ENCODE measurements around the gene ZNF669. TPM values are rescaled to one million over a fixed set of nuclear protein-coding genes. Genes with fewer than 3 reads are reported as not detected.
A peak's percentile ranks its signal among the peaks of the same experiment; 100 is the strongest.

The ZNF669 gene
- total RNA-seq, 1 donor from 2014 or later, result 0.64 TPM

- no peak for DNase-seq (ENCODE audit: low spot score in 2 of 2)
- no peaks in the 10 kb centered on the region for H3K27me3 ChIP-seq
- intact Hi-C loops (cut with DNase I), result no loop called here
- no peak overlapping the region for H3K4me3 ChIP-seq
- no peak overlapping the region for H3K27ac ChIP-seq
- TF ChIP-seq CTCF (IDR thresholded peaks at IDR 0.05), result no peak
- H3K36me3 ChIP-seq, result no peaks in the 10 kb centered on the region
- H3K4me1 ChIP-seq, result no peaks in the 10 kb centered on the region
- peaks cover 0 to under 1% of the 10 kb centered on the region in 2 donors for H3K9me3 ChIP-seq
Measured at GRCh38 chr1:247088967-247089366, 15.2 kb downstream of the ZNF669 start.

DNA sequence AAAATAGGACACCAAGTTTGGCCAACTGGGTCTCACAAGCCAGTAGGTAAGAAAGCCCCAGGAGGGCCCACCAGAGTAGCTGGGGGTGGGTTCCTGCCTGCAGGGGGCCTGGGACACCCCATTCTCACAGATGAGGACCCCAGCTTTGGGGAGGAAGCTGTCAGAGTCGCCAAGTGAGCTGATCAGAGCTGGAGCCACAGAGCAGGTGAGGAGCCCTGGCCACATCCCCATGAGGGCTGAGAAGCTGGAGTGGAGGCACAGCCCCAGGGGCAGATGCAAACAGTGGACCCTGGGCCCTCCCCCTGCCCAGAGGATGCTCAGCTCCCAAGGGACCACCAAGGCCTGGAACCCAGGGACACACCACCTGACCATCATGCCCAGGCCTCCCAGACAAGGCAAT, 16.9 kb downstream of the ZNF669 start:
- Histone ChIP-seq H3K27me3 (no peaks in the 10 kb centered on the region), H3K27ac (no peak overlapping the region), H3K36me3 (no peaks in the 10 kb centered on the region), H3K9me3 (no peaks in the 10 kb centered on the region), H3K4me1 (no peaks in the 10 kb centered on the region), H3K4me3 (no peak overlapping the region)
- intact Hi-C loops (cut with DNase I), result no loop called here
- TF ChIP-seq CTCF (IDR thresholded peaks at IDR 0.05), result no peak
- DNase-seq (ENCODE audit: low spot score in 2 of 2), result no peak

DNA sequence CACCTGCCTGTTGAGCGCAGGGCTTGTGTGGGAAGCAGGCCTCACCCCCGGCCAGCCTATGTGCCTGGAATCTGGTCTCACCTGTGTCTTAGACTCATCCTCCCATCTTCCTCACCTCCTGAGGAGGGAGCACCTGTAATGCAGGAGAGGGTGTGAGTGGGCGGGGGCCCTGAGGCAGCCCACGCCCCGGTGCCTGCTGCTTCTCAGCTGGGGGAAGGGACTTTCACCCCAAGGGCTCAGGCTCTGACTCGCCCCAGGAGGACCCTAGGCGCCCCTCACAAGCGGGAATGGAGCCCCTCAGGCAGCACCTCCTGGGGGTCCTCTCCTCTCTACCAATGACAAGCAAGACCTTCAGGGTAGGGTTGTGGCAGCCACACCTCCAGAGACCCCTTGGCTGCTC, 18.8 kb downstream of the ZNF669 start:
- no peak for TF ChIP-seq CTCF (IDR thresholded peaks at IDR 0.05)
- Histone ChIP-seq H3K4me3 (no peak overlapping the region), H3K4me1 (no peaks in the 10 kb centered on the region), H3K9me3 (no peaks in the 10 kb centered on the region), H3K36me3 (no peaks in the 10 kb centered on the region), H3K27ac (no peak overlapping the region), H3K27me3 (no peaks in the 10 kb centered on the region)
- no peak for DNase-seq (ENCODE audit: low spot score in 2 of 2)
- intact Hi-C loops (cut with DNase I), result no loop called here

GRCh38 chr1:247084771-247085170, 19.4 kb downstream of the ZNF669 start:
- Histone ChIP-seq H3K4me1 (no peaks in the 10 kb centered on the region), H3K36me3 (no peaks in the 10 kb centered on the region), H3K27ac (no peak overlapping the region), H3K9me3 (no peaks in the 10 kb centered on the region), H3K27me3 (no peaks in the 10 kb centered on the region), H3K4me3 (no peak overlapping the region)
- DNase-seq (ENCODE audit: low spot score in 2 of 2), result no peak
- TF ChIP-seq CTCF (IDR thresholded peaks at IDR 0.05), result no peak
- intact Hi-C loops (cut with DNase I), result no loop called here

DNA sequence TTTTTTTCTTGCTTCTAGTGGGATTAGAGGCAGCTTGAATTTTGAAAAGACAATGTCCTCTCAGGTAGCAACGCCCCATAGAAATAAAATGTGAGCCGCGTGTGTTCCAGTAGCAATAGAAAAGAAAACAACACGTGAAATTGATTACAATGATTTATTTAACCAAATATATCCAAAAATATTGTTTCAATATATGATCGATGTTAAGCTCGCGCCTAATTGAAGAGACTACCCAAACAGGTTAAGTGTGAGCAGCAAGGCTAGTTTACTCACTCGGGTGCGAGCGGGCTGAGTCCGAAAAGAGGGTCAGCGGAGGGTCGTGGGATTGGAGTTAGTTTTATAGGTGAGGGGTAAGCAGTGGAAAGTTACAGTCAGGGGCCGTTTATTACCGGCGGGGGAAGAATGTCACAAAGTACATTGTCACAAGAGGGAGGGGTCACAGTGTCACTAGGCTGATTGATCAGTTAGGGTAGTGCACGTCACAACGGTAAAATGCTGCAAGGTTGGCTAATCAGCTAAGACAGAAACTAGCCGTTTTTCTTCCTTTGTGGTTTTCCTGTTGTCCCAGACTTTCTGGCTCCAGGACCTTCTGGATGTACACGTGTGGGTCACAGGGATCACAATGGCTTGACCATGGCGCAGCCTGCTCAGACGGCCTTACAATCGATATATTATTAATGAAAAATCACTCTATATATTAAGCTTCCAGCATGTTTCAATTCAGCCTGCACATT, 24.8 kb downstream of the ZNF669 start:
- Histone ChIP-seq H3K4me3 (peak overlapping the region; percentile 77 to 78), H3K27me3 (no peaks in the 10 kb centered on the region), H3K27ac (no peak overlapping the region), H3K9me3 (no peaks in the 10 kb centered on the region), H3K36me3 (no peaks in the 10 kb centered on the region), H3K4me1 (peaks cover 0 to 10% of the 10 kb centered on the region in 2 donors)
- intact Hi-C loops (cut with DNase I), result loop anchor here (2.0 to 5.0 kb wide), 2 partner anchors 147 to 251 kb away; partner anchors contain the start of genes AHCTF1 and ZNF496
- no peak for TF ChIP-seq CTCF (IDR thresholded peaks at IDR 0.05)
- no peak for DNase-seq (ENCODE audit: low spot score in 2 of 2)

Measured in ascending aorta (tissue), 2 donors.